ENCODE data around the gene GPAT3.
"Not testable (repeated sequence)": the region's sequence is repeated elsewhere in the genome, so short reads cannot be mapped to it uniquely, and the experiment has no call there.

The GPAT3 gene

GRCh38 chr4:83535520-83536361 is at the start of gene GPAT3:
Gene GPAT3 (plus strand): TSS chr4:83536108. CDS start chr4:83536623, 515 bp downstream.
- peak; percentile 33 for DNase-seq (ENCODE audit: low read depth)

GRCh38 chr4:83486457-83487129 is 49.3 kb upstream of the GPAT3 start:
- no peak for DNase-seq (ENCODE audit: low read depth)

DNA sequence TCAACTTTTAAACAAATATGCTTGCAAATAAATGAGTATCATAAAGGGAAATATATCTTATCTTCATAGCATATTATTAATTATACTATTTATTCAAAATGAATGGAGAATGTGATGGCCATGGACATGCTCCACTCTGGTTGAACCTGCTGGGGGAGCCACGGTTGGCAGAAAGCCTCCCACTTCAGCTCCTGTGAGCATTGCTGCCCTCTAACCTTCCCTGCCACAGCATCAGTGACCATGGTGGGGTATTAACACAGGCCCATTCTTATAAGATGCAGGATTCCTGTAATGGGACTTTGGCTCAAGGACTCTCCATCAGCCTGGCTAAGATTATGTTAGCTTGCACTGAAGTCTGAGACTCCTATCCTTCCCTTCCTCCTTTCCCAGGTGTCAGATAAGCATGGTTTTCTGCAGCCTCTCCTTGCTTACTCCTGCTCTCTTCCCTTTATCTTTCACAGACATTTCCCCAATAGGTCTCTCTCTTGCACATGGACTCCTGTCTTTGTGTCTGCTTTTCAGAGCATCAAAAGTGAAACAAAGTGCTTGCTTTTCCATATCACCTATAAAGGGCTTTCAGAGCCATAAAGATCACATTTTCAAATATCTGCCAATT is 46.1 kb upstream of the GPAT3 start:
- no peak for DNase-seq (ENCODE audit: low read depth)

- DNase-seq (ENCODE audit: low read depth): no peak
Measured at GRCh38 chr4:83490876-83491450, 44.9 kb upstream of the GPAT3 start.

DNA sequence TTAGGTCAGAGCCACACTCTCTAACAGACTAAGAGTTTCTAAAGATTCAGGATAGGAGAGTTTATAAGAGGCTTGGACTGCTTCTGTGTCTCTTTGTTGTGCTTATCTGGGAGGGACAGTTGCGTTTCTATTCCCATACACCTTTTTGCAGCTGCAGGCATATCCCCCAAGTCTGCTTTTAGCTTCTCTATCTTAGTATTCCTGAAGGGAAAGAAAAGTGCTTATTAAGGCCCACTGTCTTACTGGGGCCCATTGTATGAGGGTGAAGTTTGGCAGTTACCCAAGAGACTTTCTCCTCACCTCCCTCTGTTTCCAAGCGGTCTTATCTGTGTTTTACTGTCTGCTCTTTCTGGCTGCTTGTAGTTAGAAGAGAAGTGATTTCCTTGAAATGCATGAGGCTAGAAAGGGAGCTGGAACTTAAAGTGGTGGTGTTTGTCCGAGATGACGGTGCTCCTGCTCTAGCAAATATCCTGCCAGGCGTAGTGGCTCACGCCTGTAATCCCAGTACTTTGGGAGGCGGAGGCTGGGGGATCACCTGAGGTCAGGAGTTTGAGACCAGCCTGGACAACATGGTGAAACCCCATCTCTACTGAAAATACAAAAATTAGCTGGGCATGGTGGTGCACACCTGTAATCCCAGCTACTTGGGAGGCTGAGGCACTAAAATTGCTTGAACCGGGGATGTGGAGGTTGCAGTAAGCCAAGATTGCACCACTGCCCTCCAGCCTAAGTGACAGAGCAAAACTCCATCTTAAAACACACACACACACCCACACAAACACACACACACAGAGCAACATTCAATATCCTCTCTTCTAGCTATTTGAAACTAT is 39.6 kb upstream of the GPAT3 start:
- not testable (repeated sequence) for DNase-seq (ENCODE audit: low read depth)

DNA sequence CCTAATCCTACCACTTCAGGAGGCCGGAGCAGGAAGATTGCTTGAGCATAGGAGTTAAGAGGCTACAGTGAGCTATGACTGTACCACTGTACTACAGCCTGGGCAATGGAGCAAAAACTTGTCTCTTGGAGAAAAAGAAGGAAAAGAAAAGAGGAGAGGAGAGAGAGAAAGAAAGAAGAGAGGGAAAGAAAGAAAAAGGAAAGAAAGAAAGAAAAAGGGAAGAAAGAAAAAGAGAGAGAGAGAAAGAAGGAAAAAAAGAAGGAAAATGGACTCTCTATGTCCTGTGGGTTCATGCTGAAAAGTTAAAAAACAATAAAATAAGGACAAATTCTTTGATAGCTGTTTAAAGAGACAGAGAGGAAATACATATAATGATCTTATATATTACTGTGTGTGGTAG is 37.7 kb upstream of the GPAT3 start:
- no peak for DNase-seq (ENCODE audit: low read depth)

DNA sequence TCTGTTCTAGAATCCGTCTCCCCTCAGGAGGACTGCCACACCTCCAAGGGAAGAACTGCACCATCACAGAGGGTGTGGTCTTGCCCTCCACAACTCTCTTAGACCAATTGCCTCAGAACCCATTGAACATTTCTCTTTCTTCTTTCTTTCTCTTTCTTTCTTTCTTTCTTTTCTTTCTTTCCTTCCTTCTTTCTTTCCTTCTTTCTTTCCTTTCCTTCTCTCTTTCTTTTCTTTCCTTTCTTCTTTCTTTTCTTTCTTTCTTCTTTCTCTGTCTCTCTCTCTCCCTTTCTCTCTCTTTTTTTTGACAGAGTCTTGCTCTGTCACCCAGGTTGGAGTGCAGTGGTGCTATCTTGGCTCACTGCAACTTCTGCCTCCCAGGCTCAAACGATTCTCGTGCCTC is 34.2 kb upstream of the GPAT3 start:
- not testable (repeated sequence) for DNase-seq (ENCODE audit: low read depth)

DNA sequence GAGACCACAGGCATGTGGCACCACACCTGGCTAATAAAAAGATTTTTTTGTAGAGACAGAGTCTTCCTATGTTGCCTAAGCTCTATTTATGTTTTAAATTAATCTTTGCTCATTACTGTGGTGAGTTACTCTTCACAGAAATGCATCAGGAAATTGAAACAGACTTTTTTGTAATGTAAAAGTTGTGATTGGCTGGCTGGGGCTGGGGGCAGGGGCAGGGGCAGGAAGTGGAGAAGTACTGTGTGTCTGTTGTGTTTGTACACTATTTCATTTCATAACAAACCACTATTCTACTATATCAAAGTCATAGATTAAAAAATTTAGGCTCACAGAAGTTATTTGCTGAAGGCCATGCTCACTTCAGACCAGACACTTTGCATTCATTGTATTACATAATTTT is 31.9 kb upstream of the GPAT3 start:
- DNase-seq (ENCODE audit: low read depth): no peak

- no peak for DNase-seq (ENCODE audit: low read depth)
Measured at GRCh38 chr4:83504503-83504902, 31.4 kb upstream of the GPAT3 start.

DNA sequence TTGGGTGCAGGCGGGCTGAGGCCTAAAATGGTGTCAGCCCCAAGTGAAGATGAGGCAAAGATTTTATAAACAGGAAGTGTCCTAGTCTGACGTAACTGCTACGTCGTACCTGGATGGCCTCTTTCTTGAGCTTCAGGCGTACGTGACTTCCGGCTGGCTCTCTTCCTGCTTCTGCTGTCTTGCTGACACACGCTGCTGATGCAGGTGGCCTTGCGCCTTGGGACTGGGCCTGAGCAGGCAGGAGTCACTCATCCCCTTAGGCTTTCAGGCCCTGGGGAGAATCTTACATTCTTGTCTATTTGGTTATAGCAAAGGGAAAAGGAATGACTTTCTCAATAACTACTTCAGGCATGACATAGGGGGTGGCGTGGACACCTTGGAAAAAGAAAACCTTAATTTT is 30.9 kb upstream of the GPAT3 start:
- DNase-seq (ENCODE audit: low read depth): no peak

DNA sequence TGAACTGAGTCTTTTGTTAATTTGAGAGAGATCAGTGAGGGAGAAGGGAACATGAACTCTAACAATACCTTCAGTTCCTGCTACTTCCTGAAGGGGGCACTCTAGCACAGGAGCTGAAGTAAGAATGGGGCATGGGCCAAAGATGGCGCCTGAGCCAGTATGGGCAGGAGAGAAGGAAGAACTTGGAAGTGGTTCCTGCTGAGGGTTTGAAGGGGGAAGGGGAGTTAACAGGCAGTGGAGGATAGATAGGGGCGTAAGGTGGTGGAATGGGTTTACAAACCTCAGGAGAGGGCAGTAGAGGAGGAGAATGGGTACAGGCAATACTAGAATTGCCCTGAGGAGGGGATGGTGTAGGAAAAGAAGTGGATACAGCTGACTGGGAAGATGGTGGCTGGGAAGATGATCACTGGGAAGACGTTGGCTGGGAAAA is 26.7 kb upstream of the GPAT3 start:
- not testable (repeated sequence) for DNase-seq (ENCODE audit: low read depth)

DNA sequence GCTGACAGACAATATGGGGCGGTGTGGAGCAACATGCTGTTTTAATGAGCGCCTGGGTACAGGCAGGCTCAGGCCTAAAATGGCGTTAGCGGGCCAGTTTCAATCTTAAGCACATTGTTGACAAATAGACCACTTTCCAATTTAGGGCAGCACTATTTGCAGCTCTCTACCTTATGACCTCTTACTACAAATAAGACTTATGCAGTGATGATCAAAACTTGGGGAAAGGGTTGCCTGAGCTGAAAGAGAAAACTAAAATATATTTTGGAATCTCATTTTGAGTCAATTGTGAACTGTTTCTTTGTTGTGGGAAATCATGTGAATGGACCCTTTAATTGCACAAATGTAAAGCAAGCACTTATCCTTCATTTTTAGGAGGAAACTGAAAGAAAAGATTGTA is 25.5 kb upstream of the GPAT3 start:
- DNase-seq (ENCODE audit: low read depth): no peak

DNA sequence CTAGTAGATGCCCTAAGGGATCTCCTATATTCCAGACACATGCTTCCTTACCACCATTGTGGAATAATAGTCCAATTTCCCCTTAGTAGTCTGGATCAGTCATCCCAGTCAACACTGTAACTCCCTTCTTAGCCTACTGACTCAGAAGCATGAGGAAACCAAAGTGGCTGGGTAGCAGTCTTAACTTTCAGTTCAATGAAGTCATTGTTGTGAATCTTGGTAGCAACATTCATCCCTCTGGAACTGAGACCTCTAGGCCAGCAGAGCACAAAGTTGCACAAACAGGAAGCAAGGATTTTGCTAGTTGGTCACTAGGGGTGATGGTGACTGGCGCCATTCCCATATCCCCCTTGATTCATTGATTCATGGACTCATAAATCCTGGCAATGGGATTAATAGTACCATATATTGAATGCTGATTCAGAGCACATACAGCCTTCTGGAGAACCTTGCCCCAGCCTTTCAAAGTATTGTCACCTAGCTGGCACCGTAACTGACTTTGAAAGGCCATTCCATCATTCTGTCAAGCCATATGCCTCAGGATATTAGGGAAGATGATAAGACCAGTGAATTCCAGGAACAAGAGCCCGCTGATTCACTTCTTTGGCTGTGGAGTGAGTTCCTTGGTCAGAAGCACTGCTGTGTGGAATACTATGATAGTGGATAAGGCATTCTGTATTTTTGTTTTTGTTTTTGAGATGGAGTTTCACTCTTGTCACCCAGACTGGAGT is 19.7 kb upstream of the GPAT3 start:
- DNase-seq (ENCODE audit: low read depth): no peak

- no peak for DNase-seq (ENCODE audit: low read depth)
Measured at GRCh38 chr4:83522239-83522638, 13.7 kb upstream of the GPAT3 start.

DNA sequence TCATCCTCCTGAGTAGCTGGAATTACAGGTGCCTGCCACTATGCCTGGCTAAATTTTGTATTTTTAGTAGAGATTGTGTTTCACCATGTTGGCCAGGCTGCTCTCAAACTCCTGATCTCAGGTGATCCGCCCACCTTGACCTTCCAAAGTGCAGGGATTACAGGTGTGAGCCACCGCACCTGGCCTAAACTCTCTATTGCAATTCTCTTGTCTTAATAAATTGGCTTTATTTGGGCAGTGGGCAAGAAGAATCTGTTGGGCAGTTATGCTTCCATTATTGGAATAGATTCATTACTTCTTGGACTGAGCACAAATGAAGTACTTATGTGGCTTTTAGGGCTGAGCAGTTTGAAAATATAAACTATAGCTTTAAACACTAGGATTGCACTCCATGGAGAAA is 8.2 kb upstream of the GPAT3 start:
- no peak for DNase-seq (ENCODE audit: low read depth)

DNA sequence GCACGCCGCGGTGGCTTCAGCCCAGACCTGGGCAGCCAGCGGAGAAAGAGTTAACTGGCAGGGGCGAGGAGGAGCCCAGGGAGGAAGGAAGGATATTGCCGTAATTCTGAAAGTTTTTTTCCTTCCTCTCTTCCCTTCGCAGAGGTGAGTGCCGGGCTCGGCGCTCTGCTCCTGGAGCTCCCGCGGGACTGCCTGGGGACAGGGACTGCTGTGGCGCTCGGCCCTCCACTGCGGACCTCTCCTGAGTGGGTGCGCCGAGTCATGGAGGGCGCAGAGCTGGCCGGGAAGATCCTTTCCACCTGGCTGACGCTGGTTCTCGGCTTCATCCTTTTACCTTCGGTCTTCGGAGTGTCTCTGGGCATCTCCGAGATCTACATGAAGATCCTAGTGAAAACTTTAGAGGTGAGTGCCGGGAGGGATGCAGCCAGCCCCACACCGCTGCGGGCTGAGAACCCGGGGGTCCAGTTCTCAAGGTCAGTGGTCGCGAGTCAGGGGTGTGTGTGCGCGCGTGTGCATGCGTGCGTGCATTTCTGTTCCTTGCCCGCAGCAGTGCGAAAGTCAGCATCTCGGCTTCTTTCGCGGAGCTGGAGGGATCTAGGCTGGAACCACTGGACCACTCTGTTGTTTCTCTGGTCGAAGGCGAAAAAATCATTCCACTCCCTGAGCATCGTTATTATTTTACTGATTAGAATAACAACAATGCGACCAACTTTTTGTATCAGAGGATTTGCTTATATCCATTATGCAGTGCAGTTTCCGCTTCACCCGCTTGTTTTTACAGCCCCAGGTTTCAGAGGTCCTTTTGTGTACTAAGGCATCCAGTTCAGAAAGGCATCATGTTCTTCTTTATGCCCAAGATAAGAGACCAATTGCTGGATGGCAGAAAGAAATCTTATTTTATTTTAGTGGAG is 709 bp downstream of the GPAT3 start:
- no peak for DNase-seq (ENCODE audit: low read depth)

- DNase-seq (ENCODE audit: low read depth): no peak
Measured at GRCh38 chr4:83542225-83542624, 6.3 kb downstream of the GPAT3 start.

- no peak for DNase-seq (ENCODE audit: low read depth)
Measured at GRCh38 chr4:83546786-83547185, 10.9 kb downstream of the GPAT3 start.

- DNase-seq (ENCODE audit: low read depth): peak; percentile 18
Measured at GRCh38 chr4:83548151-83548905, 12.4 kb downstream of the GPAT3 start.

All from stimulated activated CD8-positive, alpha-beta memory T cell treated with anti-CD3 and anti-CD28 coated beads, Interleukin-15, amount 100 ng/mL, for 24 hours (primary cell).